ENCODE data around the gene ARMH4. TPM values are rescaled to one million over a fixed set of nuclear protein-coding genes. Genes with fewer than 3 reads are reported as not detected.

The ARMH4 gene
- total and polyA plus RNA-seq, 7 donors = 0.60 to 6.6 (median 1.7) TPM; not detected in 1

- intact Hi-C loops (cut with DNase I) = no loop called here
- Histone ChIP-seq H3K4me1 (no peaks in the 10 kb centered on the region), H3K27ac (no peak overlapping the region), H3K4me3 (no peak overlapping the region), H3K27me3 (no peaks in the 10 kb centered on the region), H3K9me3 (no peaks in the 10 kb centered on the region), H3K36me3 (no peaks in the 10 kb centered on the region)
- DNase-seq = no peak
- no peak for TF ChIP-seq CTCF (IDR thresholded peaks at IDR 0.05)
- TF ChIP-seq POLR2AphosphoS5 (IDR thresholded peaks at IDR 0.05) = no peak
- TF ChIP-seq EP300 (IDR thresholded peaks at IDR 0.05) = no peak
- no peak for TF ChIP-seq POLR2A (IDR thresholded peaks at IDR 0.05)
- 91 to 97% methylated on average over 2 of the region's 2 CpGs for WGBS, 2 donors
Measured at GRCh38 chr14:58014778-58015177, 137.2 kb downstream of the ARMH4 start.

- Histone ChIP-seq H3K36me3 (no peaks in the 10 kb centered on the region), H3K27me3 (no peaks in the 10 kb centered on the region), H3K4me1 (no peaks in the 10 kb centered on the region), H3K9me3 (no peaks in the 10 kb centered on the region), H3K27ac (no peak overlapping the region), H3K4me3 (no peak overlapping the region)
- no peak for DNase-seq
- intact Hi-C loops (cut with DNase I) = no loop called here
- TF ChIP-seq POLR2AphosphoS5 (IDR thresholded peaks at IDR 0.05) (no peak), CTCF (IDR thresholded peaks at IDR 0.05) (no peak), POLR2A (IDR thresholded peaks at IDR 0.05) (no peak), EP300 (IDR thresholded peaks at IDR 0.05) (no peak)
- 48 to 53% methylated on average over 2 of the region's 2 CpGs for WGBS, 2 donors
Measured at GRCh38 chr14:58002618-58003017, 149.4 kb downstream of the ARMH4 start.

GRCh38 chr14:57999979-58000378 lies 152.0 kb downstream of the ARMH4 start:
- H3K4me3 ChIP-seq = no peak overlapping the region
- intact Hi-C loops (cut with DNase I) = no loop called here

GRCh38 chr14:57999471-57999870 lies 152.5 kb downstream of the ARMH4 start:
- H3K4me3 ChIP-seq = no peak overlapping the region
- H3K4me1 ChIP-seq = no peaks in the 10 kb centered on the region
- no peaks in the 10 kb centered on the region for H3K9me3 ChIP-seq
- intact Hi-C loops (cut with DNase I) = no loop called here
- WGBS, 2 donors = 50 to 72% methylated on average over 2 of the region's 2 CpGs
- H3K27me3 ChIP-seq = no peaks in the 10 kb centered on the region
- no peak for DNase-seq
- no peaks in the 10 kb centered on the region for H3K36me3 ChIP-seq
- no peak overlapping the region for H3K27ac ChIP-seq
- no peak for TF ChIP-seq POLR2A (IDR thresholded peaks at IDR 0.05)
- no peak for TF ChIP-seq CTCF (IDR thresholded peaks at IDR 0.05)
- no peak for TF ChIP-seq EP300 (IDR thresholded peaks at IDR 0.05)
- no peak for TF ChIP-seq POLR2AphosphoS5 (IDR thresholded peaks at IDR 0.05)

More at GRCh38 chr14:57999979-58000378, 152.0 kb downstream of the ARMH4 start:
- Histone ChIP-seq H3K36me3 (no peaks in the 10 kb centered on the region), H3K27me3 (no peaks in the 10 kb centered on the region), H3K4me1 (no peaks in the 10 kb centered on the region), H3K27ac (no peak overlapping the region), H3K9me3 (no peaks in the 10 kb centered on the region)
- no peak for DNase-seq
- WGBS, 2 donors = 90 to 92% methylated on average over 1 of the region's 1 CpG
- TF ChIP-seq EP300 (IDR thresholded peaks at IDR 0.05) (no peak), POLR2AphosphoS5 (IDR thresholded peaks at IDR 0.05) (no peak), POLR2A (IDR thresholded peaks at IDR 0.05) (no peak), CTCF (IDR thresholded peaks at IDR 0.05) (no peak)

DNA sequence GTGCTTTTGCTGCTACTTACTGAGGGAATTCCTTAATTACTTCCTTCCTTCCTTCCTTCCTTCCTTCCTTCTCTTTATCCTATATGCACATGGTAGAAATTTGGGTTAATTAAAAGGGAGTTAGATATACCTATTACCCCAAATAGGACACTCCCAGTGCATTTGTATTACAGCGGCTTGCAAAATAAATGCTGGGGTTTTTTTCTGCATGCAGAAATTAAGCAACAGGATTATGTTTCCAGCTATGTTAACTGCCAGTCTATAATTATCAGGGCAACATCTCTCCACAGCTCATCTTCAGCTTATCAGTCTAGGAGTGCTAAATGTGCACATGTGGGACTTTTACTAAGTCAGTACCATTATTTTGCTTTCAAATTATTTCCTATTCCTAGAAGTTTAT lies 153.2 kb downstream of the ARMH4 start:
- TF ChIP-seq POLR2A (IDR thresholded peaks at IDR 0.05) = no peak
- no peak for TF ChIP-seq EP300 (IDR thresholded peaks at IDR 0.05)
- TF ChIP-seq CTCF (IDR thresholded peaks at IDR 0.05) = no peak
- no peak for TF ChIP-seq POLR2AphosphoS5 (IDR thresholded peaks at IDR 0.05)
- no peaks in the 10 kb centered on the region for H3K36me3 ChIP-seq
- no peak for DNase-seq
- intact Hi-C loops (cut with DNase I) = no loop called here
- H3K4me1 ChIP-seq = no peaks in the 10 kb centered on the region
- 37 to 42% methylated on average over 1 of the region's 1 CpG for WGBS, 2 donors
- H3K27ac ChIP-seq = no peak overlapping the region
- H3K4me3 ChIP-seq = no peak overlapping the region
- no peaks in the 10 kb centered on the region for H3K27me3 ChIP-seq
- no peaks in the 10 kb centered on the region for H3K9me3 ChIP-seq

Data from sigmoid colon (tissue), 7 donors.